Thymus (tissue), 11 donors: ENCODE results near the gene ODAD2. TPM values are rescaled to one million over a fixed set of nuclear protein-coding genes. Genes with fewer than 3 reads are reported as not detected.
"Not testable (repeated sequence)": the region's sequence is repeated elsewhere in the genome, so short reads cannot be mapped to it uniquely, and the experiment has no call there.

Experiments used
- DNase-seq, 9 donors: peaks; one replicate each; pipeline ENCODE4 v3.0.0-alpha.2; 2013; ENCODE audit warnings: low spot score in 9 of 9, low read depth in 6 of 9, missing footprints in 1 of 9
- H3K27ac ChIP-seq, 2 donors: one replicate each; pipeline ENCODE4 v1.5.1; 2013; ENCODE audit warnings: control low read depth in 1 of 2, low read depth in 1 of 2, low read length in 1 of 2, mild to moderate bottlenecking in 1 of 2, moderate library complexity in 1 of 2
- H3K27me3 ChIP-seq, 2 donors: one replicate each; pipeline ENCODE4 v1.5.1; 2013; ENCODE audit warnings: low read length in 1 of 2; ENCODE audit not compliant: control insufficient read depth in 2 of 2, insufficient read depth in 1 of 2
- H3K36me3 ChIP-seq, 2 donors: one replicate each; pipeline ENCODE4 v1.5.1; 2013; ENCODE audit warnings: low read length in 1 of 2, mild to moderate bottlenecking in 1 of 2, moderate library complexity in 1 of 2; ENCODE audit not compliant: control insufficient read depth in 2 of 2, insufficient read depth in 2 of 2
- H3K4me1 ChIP-seq, 2 donors: one replicate each; pipeline ENCODE4 v1.5.1; 2013; ENCODE audit warnings: low read length in 2 of 2; ENCODE audit not compliant: control insufficient read depth in 2 of 2, insufficient read depth in 2 of 2
- H3K4me3 ChIP-seq, 2 donors: one replicate each; pipeline ENCODE4 v1.5.1; 2013; ENCODE audit warnings: low read length in 2 of 2, control low read depth in 1 of 2, mild to moderate bottlenecking in 1 of 2
- H3K9me3 ChIP-seq, 2 donors: one replicate each; pipeline ENCODE4 v1.5.1; 2013; ENCODE audit warnings: low read length in 1 of 2, mild to moderate bottlenecking in 1 of 2; ENCODE audit not compliant: control insufficient read depth in 2 of 2, insufficient read depth in 1 of 2
- WGBS: extraction: QIAGEN DNeasy Blood & Tissue Kit; methylation state at CpG from one replicate; pipeline ENCODE4 v1.1.7; 2013; 5-methylcytosine and 5-hydroxymethylcytosine counted together
- polyA plus RNA-seq: library from polyadenylated mRNA; stranded (reverse); fragments of 200-250 nt; gene quantifications from one replicate; pipeline ENCODE4 v1.2.3, GENCODE V29; 2013
- total RNA-seq: library from RNA; stranded (reverse); fragments of 120-200 nt; gene quantifications from one replicate; pipeline ENCODE4 v1.2.4, GENCODE V29; 2013
- donor health status: healthy.

ODAD2 gene
- total and polyA plus RNA-seq, 2 donors: 0.23 to 0.76 TPM

DNA sequence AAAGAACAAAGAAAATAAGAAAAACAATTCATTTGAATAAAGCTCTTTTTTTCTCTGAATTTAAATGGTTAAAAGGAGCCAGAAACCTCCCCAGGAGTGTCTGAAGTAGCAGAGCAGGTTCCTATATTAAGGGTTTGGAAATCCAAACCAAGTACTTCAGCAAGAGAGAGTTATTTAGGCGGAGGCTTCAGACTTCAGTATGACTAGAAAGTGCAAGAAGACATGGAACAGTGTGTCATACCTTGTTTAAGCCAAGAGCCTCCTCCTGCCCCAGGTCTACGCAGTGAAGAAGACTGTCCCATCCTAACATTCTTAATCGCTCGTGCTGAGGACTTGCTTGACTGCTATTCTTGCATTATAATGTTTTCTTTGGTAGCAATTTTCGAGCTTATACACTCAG is 51.3 kb downstream of the ODAD2 start:
- no peak for DNase-seq
- no peaks in the 10 kb centered on the region for H3K36me3 ChIP-seq
- no peak overlapping the region for H3K27ac ChIP-seq
- H3K27me3 ChIP-seq: no peaks in the 10 kb centered on the region
- H3K4me1 ChIP-seq: no peaks in the 10 kb centered on the region
- 96% methylated on average over 5 of the region's 5 CpGs for WGBS
- no peaks in the 10 kb centered on the region for H3K9me3 ChIP-seq
- H3K4me3 ChIP-seq: no peak overlapping the region

GRCh38 chr10:27944005-27944404 is 54.9 kb downstream of the ODAD2 start:
- H3K27me3 ChIP-seq: no peaks in the 10 kb centered on the region
- no peak overlapping the region for H3K27ac ChIP-seq
- H3K4me3 ChIP-seq: no peak overlapping the region
- H3K4me1 ChIP-seq: no peaks in the 10 kb centered on the region
- DNase-seq: no peak
- 93% methylated on average over 12 of the region's 12 CpGs for WGBS
- H3K36me3 ChIP-seq: no peaks in the 10 kb centered on the region
- no peaks in the 10 kb centered on the region for H3K9me3 ChIP-seq

- no peaks in the 10 kb centered on the region for H3K4me1 ChIP-seq
- WGBS: 98% methylated on average over 3 of the region's 3 CpGs
- DNase-seq: no peak
- no peak overlapping the region for H3K4me3 ChIP-seq
- H3K27me3 ChIP-seq: no peaks in the 10 kb centered on the region
- H3K36me3 ChIP-seq: no peaks in the 10 kb centered on the region
- H3K27ac ChIP-seq: no peak overlapping the region
- no peaks in the 10 kb centered on the region for H3K9me3 ChIP-seq
These were observed 84.0 kb downstream of the ODAD2 start for GRCh38 chr10:27914888-27915287.

DNA sequence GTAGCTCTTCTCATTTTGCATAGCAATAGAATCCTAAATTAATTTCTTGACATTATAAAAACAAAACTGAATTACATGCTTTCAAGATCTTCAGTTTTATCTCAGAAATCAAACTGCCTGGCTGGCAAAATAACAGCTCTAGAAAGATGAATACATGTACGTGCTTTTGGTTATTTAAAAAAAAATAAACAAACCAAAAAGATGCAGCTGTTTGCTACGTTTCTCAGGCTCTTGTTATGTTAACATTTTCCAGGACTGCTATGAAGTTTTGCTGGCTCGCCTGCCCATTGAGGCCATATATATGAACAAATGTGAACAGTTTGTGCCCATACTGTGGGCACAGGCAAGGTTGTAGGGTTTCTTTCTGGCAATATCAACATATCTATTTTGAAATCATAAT is 86.6 kb downstream of the ODAD2 start:
- H3K27me3 ChIP-seq: no peaks in the 10 kb centered on the region
- no peaks in the 10 kb centered on the region for H3K9me3 ChIP-seq
- no peaks in the 10 kb centered on the region for H3K36me3 ChIP-seq
- no peak for DNase-seq
- no peak overlapping the region for H3K4me3 ChIP-seq
- no peak overlapping the region for H3K27ac ChIP-seq
- 84% methylated on average over 3 of the region's 3 CpGs for WGBS
- H3K4me1 ChIP-seq: no peaks in the 10 kb centered on the region

- WGBS: 93% methylated on average over 4 of the region's 4 CpGs
- Histone ChIP-seq H3K36me3 (no peaks in the 10 kb centered on the region), H3K4me3 (no peak overlapping the region), H3K9me3 (no peaks in the 10 kb centered on the region), H3K27ac (no peak overlapping the region), H3K4me1 (no peaks in the 10 kb centered on the region), H3K27me3 (no peaks in the 10 kb centered on the region)
- DNase-seq: no peak
These were observed 87.3 kb downstream of the ODAD2 start for GRCh38 chr10:27911539-27911938.

GRCh38 chr10:27911011-27911410 is 87.9 kb downstream of the ODAD2 start:
- Histone ChIP-seq H3K4me3 (no peak overlapping the region), H3K9me3 (no peaks in the 10 kb centered on the region), H3K4me1 (no peaks in the 10 kb centered on the region), H3K27me3 (no peaks in the 10 kb centered on the region), H3K36me3 (no peaks in the 10 kb centered on the region), H3K27ac (no peak overlapping the region)
- 92% methylated on average over 9 of the region's 9 CpGs for WGBS
- no peak for DNase-seq

GRCh38 chr10:27908231-27908630 is 90.6 kb downstream of the ODAD2 start:
- 95% methylated on average over 3 of the region's 3 CpGs for WGBS
- H3K27ac ChIP-seq: no peak overlapping the region

GRCh38 chr10:27899485-27899884 is 99.4 kb downstream of the ODAD2 start:
- not testable (repeated sequence) for H3K27ac ChIP-seq, H3K27me3 ChIP-seq, H3K4me1 ChIP-seq, H3K9me3 ChIP-seq, H3K36me3 ChIP-seq, H3K4me3 ChIP-seq
- WGBS: 69% methylated on average over 6 of the region's 6 CpGs
- DNase-seq: peak in 5 of 9 donors; percentile 9 to 52 (median 32)

More at GRCh38 chr10:27908231-27908630, 90.6 kb downstream of the ODAD2 start:
- H3K36me3 ChIP-seq: no peaks in the 10 kb centered on the region
- H3K27me3 ChIP-seq: no peaks in the 10 kb centered on the region
- no peaks in the 10 kb centered on the region for H3K9me3 ChIP-seq
- no peaks in the 10 kb centered on the region for H3K4me1 ChIP-seq
- no peak overlapping the region for H3K4me3 ChIP-seq
- DNase-seq: no peak

DNA sequence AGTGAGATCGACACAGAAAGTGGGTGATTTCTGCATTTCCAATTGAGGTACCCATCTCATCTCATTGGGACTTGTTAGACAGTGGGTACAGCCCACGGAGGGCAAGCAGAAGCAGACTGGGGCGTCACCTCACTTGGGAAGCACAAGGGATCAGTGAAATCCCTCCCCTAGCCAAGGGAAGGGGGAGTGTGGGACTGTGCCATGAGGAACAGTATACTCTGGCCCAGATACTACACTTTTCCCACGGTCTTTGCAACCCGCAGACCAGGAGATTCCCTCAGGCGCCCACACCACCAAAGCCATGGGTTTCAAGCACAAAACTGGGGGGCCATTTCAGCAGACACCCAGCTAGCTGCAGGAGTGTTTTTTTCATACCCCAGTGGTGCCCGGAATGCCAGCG is 99.8 kb downstream of the ODAD2 start:
- Histone ChIP-seq H3K9me3 (no peaks in the 10 kb centered on the region), H3K27me3 (no peaks in the 10 kb centered on the region), H3K4me1 (peaks cover 0 to 10% of the 10 kb centered on the region in 2 donors), H3K36me3 (no peaks in the 10 kb centered on the region), H3K27ac (no peak overlapping the region), H3K4me3 (no peak overlapping the region)
- DNase-seq: no peak
- WGBS: 96% methylated on average over 8 of the region's 8 CpGs
